Right kidney (tissue), 1 donor: ENCODE results near the gene DLGAP4.

Experiments
- DNase-seq: peaks from one replicate; pipeline ENCODE4 v3.0.0-alpha.2; 2016

Gene DLGAP4

GRCh38 chr20:36478137-36478905, 172.2 kb downstream of the DLGAP4 start:
- no peak for DNase-seq

DNA sequence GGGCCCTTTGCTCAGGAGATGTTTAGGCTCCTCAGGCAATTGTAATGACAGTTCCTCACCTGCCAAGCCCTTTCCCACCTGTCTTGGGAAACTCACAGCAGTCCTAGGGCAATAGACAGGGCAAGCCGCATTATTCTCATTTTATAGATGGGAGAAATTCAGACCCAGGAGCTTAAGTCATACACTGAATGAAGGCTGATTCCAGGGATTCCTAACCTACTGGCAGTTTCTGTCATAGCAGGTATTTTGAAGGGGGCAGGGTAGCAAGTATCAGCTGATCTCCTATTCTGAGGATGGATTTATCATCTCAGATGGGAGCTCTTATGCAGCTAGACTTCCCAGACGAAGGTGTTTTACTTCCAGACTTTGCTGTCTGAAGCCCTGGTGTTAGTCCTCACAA, 173.8 kb downstream of the DLGAP4 start:
- no peak for DNase-seq

DNA sequence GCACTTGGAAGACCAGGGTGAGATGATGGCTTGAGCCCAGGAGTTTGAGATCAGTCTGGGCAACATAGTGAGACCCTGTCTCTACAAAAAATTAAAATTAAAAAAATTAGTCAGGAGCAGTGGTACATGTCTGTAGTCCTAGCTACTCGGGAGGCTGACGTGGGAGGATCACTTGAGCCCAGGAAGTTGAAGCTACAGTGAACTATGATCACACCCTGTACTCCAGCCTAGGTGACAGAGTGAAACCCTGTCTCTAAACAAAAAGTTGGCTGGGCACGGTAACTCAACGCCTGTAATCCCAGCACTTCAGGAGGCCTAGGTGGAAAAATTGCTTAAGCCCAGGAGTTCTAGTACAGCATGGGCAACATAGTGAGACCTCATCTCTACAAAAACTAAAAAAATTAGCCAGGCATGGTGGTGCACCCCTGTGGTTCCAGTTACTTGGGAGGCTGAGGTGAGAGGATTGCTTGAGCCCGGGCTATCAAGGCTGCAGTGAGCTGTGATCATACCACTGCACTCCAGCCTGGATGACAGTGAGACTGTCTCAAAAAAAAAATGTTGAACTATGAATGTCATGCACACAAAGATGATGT, 174.4 kb downstream of the DLGAP4 start:
- DNase-seq = no peak

GRCh38 chr20:36481380-36482043, 175.4 kb downstream of the DLGAP4 start:
- no peak for DNase-seq

- no peak for DNase-seq
These were observed 175.9 kb downstream of the DLGAP4 start for GRCh38 chr20:36482044-36482473.

DNA sequence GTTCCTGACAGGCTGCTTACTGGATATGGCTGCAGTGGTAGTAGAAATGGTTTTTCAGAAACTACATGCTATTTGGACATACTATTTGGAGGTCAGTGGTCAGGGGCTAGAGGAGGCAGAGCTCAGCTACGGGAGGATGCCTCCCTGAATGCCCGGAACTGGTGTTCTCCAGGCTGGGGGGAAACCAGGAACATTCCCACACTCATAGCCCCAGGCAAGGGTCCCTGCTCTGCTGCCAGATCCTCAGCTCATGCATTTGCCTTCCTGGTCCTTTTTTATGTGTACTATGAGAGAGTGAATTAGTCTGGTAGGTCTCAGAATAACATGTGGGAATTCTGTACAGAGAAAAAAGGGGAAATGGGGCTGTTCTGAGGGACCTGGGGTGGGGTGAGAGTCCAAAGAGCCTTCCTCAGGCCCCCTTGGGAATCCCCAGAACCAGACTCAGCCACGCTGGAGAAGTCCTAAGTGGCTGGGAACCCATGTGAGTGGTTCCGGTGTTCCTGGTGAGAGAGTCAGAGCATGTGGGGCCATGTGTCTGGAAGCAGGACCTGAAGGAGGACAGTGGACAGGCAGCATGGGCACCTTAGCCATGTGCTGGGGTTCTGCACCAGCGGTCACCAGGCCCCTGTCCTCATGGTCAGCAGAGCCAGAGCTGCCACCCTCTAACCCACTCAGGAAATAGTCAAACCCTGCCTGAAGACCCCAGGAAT, 177.2 kb downstream of the DLGAP4 start:
- no peak for DNase-seq

DNA sequence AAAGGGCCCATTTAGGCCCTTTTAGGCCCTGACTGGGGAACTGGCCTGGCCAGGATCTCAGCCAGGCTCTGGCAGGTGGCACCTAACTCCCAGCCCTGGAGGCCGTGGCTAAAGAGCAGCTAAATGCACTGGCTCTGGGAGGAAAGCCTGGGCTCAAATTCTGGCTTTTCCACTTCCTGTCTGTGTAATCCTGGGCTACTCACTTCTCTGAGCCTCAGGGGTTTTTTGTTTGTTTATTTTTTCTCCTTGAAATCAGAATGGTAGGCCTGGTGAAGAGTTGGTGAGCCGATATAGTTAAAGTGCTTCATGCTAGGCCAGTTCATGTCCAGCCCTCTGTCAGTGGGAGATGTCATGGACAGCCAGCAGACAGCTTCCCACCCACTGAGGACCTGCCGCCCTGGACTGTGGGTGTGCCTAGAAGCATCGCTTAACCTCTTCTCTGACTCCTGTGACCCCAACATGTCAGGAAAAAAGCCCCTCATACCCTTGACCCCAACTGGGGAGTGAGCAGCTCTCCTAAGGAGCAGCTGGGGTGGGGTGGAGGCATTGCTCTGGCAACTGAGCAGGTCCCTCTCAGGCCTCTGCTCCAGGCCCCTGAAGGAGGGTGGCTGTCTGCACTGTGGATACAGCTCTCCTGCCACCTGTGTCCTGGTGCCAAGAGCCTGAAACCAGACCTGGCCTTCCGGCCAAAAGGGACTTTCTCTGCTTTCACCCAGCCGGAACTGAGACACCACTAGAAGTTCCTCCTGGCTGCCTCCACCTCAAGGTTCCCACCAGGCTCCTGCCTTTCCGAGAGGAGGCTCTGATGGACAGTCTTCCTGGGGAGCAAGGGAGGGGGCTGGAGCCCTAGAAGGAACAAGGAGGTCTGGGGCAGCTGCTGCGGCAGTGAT, 178.0 kb downstream of the DLGAP4 start:
- no peak for DNase-seq

GRCh38 chr20:36485286-36485685, 179.1 kb downstream of the DLGAP4 start:
- DNase-seq = no peak

DNA sequence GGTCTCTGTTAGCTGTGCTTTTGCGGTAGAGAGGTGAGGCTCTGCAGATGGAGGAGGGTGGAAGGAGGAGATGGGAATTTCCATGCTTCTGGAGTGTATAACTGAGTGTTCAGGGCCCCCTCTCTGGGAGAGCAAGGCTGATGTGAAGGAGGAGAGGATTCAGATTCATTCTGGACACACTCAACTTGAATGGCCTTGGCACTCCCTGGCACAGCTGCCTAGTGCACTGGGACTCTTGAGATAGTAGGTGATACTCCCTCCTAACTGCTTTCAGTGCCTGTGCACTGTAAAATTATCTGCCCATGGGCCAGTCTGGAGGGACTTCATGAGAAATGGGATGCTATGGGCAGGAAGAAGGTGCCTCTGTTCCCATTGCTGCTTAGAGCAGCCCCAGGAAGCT, 180.9 kb downstream of the DLGAP4 start:
- DNase-seq = no peak

GRCh38 chr20:36490191-36490590, 184.1 kb downstream of the DLGAP4 start:
- no peak for DNase-seq

DNA sequence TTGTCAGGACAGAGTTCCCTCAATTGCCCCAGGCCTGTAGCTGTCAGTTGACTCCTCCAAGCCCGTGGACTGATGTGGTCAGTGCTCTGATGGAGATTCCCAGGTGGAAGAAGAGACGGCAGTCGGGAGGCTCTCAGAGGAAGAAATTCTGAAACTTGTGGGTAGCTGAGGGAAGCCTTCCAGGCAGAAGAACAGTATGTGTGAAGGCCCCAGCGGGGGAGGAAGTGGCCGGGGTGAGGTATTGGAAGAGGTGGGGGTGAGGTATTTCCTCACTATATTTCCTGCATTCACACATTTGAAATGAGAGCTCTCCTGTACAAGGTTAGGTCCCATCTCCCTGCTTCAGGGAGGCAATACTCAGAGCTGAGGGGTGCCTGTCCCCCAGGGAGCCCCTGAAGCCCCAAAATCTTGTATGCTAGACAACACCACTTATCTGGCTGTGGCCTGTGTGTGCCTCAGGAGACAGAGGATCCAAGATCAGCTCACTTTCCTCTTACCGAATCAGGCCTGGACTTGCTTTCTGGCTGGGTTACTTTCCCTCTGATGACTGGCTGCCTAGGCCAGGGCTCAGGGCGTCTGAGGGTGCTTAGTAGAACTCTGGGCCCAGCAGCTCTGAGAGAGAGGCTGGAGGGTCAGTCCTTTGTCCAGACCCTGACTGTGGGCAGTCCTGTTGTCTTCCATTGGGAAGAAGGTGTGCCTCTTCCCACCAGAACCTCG, 185.9 kb downstream of the DLGAP4 start:
- no peak for DNase-seq

DNA sequence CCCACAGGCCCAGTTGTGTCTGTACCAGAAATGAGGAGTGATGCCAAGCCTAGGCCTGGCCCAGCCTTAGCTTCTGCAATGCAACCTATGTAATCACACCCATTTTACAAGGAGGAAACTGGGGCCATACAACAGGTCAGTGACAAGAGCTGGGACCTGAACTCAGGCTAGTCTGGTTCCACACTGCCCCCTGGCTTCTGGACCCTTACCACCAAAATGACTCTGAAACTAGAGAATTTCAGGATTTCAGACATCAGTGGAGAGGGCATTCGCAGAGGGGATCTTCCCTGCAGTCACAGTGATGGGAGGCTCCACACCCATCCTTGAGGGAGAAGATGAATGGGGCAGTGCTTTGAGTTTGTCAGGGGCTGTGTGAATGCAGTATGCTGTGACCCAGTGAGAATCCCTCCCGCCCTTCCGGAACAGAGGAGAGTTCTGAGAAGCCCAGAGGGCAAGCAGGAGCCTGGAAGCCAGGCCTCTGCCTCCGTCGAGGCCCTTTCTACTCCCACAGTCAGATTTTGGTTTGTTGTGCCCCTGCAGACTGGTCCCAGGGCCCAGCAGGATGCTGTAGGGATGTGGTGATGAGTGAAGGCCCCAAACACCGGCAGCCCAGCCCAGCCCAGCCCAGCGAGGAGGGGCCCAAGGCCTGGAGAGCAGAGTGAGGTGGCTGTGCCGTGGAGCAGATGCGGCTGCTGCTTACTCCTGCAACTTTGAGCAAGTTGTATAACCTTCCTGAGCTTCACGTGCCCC, 187.1 kb downstream of the DLGAP4 start:
- no peak for DNase-seq

DNA sequence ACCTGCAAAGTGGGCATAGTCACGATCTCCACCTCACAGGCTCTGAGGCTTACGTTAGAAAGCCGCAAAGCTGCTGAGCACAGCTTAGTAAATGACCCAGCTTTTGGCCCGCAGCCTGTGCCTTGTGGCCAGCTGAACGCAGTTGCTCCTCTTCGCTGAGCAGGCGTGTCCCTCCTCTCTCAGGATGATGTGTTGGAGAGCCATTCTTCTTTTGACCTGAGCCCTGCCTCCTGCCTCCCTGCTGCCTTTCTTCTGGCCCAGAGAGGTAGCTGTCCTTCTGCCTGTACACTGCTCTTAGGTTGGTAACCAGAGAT, 187.6 kb downstream of the DLGAP4 start:
- no peak for DNase-seq

DNA sequence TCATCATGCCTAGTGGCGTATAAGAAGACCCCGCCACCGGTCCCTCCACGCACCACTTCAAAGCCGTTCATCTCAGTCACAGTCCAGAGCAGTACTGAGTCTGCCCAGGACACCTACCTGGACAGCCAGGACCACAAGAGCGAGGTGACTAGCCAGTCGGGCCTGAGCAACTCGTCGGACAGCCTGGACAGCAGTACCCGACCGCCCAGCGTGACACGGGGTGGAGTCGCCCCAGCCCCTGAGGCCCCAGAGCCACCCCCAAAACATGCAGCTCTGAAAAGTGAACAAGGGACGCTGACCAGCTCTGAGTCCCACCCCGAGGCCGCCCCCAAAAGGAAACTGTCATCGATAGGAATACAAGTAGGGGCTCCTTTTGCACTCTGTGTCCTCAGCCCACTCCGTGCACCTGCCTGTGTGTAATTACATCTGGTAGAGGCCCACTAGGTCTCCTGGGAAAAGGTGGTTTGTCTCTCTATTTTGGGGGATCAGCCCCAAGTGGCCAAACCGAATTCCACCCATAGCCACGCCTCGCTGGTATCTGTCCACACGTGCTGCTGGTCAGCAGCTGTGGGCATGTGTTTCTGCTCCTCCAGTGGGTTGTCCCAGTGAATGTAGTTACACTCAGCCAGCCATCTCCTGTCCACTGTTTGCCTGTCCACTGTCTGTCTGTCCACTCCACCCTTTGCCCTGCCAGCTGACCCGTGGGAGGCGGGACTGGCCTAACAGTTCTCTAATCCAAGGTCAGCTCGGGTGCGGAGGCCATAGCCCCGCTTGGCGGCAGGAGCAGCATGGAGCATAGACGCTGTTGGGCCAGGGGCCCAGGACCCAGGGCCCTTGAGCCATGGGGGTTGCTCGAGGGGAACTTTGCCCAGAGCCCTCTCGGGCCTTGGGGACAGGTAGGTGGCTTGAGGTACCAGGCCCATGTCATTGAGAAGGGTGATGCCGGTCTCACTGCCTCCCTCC, 190.8 kb downstream of the DLGAP4 start:
- no peak for DNase-seq

- DNase-seq = no peak
These were observed 191.7 kb downstream of the DLGAP4 start for GRCh38 chr20:36497856-36498255.

DNA sequence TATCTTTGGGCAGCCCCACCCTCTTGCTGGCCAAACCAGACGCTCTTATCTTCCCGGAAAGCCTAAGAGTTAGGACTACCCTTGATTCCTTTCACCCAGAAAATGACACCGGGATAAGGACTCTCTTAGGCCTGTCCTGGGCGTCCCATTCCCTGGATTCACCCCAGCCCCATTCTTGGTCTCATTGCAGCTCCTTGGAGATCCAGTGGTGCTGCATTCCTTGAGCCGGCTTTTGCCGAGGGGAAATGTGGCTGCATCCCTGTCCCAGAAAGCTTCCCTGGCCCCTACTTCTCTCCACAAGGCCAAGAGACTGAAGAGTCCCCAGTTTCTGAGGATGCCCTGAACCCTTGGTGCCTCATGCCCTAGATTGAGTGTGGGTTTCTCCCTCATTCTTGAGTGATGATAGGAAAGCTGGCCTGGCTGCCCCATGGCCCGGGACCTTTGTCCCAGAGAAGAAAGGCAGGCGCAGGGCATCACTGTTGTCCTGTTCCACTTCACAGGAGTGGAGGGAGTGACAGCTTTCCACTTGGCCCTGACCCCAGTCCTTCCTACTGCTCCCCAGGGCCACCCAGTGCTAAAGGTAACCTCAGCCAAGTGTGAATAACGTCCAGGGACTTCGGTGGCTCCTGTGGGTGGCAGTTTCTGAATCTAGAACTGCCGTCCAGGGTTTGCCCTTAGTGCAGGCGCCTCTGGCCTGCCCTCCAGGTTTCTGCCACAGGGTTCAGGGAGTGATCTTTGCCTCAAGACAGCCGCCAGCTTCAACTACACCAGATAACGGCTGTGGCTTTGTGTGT, 192.4 kb downstream of the DLGAP4 start:
- no peak for DNase-seq

DNA sequence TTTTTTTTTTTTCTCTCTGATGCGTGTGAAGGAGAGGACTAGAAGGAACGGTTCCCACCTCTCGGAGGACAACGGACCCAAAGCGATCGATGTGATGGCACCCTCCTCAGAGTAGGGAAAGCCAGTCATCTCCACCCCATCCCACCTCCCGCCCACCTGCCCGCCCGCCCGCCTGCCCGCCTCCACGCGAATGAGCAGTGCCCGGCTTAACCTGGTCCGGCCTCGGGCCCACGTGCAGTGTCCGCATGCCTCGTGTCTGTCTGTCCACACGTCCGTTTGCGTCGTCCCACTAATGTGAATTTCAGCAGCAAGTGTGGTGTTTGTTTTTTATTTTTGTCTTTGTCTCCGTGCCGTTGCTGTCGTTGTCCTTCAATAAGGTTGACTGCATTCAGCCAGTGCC, 193.1 kb downstream of the DLGAP4 start:
- no peak for DNase-seq

DNA sequence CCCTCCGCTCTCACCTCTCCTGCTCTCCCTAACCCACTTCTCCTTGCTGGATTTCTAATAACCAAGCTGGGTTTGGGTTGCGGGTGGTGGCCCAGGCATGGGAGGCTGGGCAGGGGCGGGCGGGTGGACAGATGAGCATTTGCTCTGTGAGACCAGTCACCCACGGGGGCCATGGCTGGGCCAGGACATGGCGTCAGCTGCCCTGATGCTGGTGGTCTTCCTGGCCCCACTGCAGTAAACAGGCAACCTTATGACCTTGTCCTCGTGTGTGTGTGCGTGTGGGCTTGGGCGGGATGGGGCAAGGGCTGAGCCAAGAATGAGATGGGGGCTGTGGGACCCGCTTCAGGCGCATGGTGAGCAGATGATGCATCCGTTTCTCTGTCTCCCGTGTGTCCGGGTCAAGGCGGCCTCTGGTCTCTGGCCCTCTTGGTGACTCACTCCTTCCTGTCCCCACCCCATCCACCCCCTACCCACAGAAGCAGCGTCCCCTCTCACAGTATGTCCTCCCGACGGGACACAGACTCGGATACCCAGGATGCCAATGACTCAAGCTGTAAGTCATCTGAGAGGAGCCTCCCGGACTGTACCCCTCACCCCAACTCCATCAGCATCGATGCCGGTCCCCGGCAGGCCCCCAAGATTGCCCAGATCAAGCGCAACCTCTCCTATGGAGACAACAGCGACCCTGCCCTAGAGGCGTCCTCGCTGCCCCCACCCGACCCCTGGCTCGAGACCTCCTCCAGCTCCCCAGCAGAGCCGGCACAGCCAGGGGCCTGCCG, 193.8 kb downstream of the DLGAP4 start:
- no peak for DNase-seq
